Activated T-cell treated with anti-CD3 and anti-CD28 coated beads, Interleukin-2, amount 50 U/mL, for 24 hours (primary cell): Measurements from ENCODE around the gene ACTL6B.

Experiments
- DNase-seq: peaks from one replicate; pipeline ENCODE4 v3.0.0-alpha.2; 2020
- H3K27ac Mint-ChIP-seq: 2 replicates; pipeline ENCODE4 v1.8.0; 2020; ENCODE audit warnings: mild to moderate bottlenecking, mixed read lengths
- H3K27me3 Mint-ChIP-seq: 2 replicates; pipeline ENCODE4 v1.8.0; 2020; ENCODE audit warnings: mixed read lengths
- H3K36me3 Mint-ChIP-seq: 2 replicates; pipeline ENCODE4 v1.8.0; 2020; ENCODE audit warnings: low read depth, mixed read lengths
- H3K4me1 Mint-ChIP-seq: 2 replicates; pipeline ENCODE4 v1.8.0; 2020; ENCODE audit warnings: low read depth, mixed read lengths
- H3K4me3 Mint-ChIP-seq: 2 replicates; pipeline ENCODE4 v1.8.0; 2020; ENCODE audit warnings: mild to moderate bottlenecking, moderate library complexity, mixed read lengths
- H3K9me3 Mint-ChIP-seq: 2 replicates; pipeline ENCODE4 v1.8.0; 2020; ENCODE audit warnings: mixed read lengths

Gene ACTL6B

DNA sequence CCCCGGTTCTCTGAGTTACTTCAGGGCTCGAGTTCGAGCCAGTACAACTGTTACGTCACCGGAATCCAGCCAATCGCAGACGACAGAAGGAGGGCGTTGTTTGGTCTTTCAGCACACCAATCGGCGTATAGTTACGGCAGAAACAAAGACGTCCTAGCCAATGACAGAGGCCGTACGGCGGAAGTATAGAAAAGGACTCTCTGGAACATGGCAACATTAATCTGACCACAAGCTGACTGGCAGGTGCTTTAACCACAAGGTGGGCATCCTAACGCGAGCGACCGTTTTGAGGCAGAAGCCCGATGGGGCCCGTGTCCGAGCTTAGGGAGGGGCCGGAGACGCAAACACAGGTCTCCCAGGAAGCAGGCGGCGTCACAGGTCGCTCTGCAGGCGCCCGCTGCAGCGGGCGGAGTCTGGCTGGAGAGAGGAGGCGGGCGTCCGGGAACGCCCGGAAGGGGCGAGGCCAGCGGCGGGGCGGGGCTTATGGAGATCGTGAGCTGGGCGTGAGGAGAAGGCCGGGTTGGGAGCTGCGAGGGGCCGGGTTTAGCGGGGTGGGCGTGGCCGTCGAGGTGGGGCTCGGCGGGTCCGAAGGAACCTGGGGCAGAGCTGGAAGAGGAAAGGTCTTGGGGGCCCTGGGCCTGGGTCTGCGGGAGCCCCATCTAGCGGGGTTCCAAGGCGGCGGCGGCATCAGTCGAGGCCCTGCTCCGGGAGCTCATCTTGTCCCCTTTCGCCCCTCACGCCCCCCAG, 44.1 kb downstream of the ACTL6B start, which contains the start of gene MOSPD3:
Gene MOSPD3, plus strand, starts transcription at position 558 of the 747 bp plus-strand sequence. CDS start 252 bp downstream, outside the sequence.
- DNase-seq, result peak; percentile 99
- Mint-ChIP-seq H3K36me3 (peaks cover 2% of the 10 kb centered on the region), H3K27me3 (no peaks in the 10 kb centered on the region), H3K27ac (peak within 1 kb of the TSS; percentile 100), H3K4me3 (peak within 1 kb of the TSS; percentile 97), H3K9me3 (no peaks in the 10 kb centered on the region), H3K4me1 (peaks cover 22% of the 10 kb centered on the region)

DNA sequence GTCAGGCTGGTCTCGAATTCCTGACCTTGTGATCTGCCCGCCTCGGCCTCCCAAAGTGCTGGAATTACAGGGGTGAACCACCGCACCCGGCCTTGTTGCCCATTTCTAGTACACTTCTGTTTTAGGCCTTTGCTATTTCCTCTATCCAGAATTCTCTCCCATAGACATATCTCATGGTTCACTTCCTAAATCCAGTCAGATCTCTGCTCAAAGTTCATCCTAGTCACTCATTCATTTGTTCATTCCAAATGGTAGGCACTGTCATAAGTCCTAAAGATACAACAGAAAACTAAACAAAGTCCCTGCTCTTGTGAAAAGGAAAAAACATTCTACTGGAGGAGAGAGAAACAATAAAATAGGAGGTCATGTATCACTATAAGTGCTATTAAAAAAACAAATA, 46.3 kb downstream of the ACTL6B start:
- no peaks in the 10 kb centered on the region for H3K9me3 Mint-ChIP-seq
- H3K4me1 Mint-ChIP-seq, result peaks cover 32% of the 10 kb centered on the region
- DNase-seq, result no peak
- no peak overlapping the region for H3K4me3 Mint-ChIP-seq
- peaks cover 2% of the 10 kb centered on the region for H3K36me3 Mint-ChIP-seq
- no peaks in the 10 kb centered on the region for H3K27me3 Mint-ChIP-seq
- no peak overlapping the region for H3K27ac Mint-ChIP-seq

DNA sequence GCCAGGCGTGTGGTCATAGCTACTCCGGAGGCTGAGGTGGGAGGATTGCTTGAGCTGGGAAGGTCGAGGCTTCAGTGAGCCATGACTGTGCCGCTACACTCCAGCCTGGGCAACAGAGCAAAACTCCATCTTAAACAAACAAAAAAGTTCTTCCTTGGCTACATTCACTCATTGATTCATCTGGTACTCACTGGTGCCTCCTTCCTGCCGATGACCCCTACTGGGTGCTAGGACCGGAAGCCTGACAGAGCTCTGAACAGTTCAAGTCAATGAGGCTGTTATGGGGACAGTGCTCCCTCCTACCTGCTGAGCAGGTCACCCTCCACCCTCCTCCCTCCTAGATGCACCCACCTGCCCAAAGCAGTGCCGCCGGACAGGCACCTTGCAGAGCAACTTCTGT, 49.1 kb downstream of the ACTL6B start:
- Mint-ChIP-seq H3K4me3 (no peak overlapping the region), H3K36me3 (peaks cover 1% of the 10 kb centered on the region), H3K27ac (no peak overlapping the region)

DNA sequence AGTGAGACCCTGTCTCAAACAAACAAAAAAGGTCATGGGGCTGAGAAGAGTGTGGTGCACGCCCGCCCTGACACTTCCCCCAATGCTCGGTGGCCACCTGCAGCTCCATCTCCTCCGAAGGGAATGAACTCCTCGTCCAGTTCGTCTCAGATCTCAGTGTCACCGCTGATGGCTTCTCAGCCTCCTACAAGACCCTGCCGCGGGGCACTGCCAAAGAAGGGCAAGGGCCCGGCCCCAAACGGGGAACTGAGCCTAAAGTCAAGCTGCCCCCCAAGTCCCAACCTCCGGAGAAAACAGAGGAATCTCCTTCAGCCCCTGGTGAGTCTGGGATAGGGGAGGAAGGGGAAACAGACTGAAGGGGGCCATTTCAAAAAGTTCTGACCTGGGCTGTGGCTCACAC, 49.9 kb downstream of the ACTL6B start:
- Mint-ChIP-seq H3K27me3 (no peaks in the 10 kb centered on the region), H3K27ac (no peak overlapping the region), H3K36me3 (no peaks in the 10 kb centered on the region), H3K4me1 (peaks cover 25% of the 10 kb centered on the region), H3K9me3 (no peaks in the 10 kb centered on the region), H3K4me3 (no peak overlapping the region)
- no peak for DNase-seq

More for the DNA sequence above, 49.1 kb downstream of the ACTL6B start:
- no peaks in the 10 kb centered on the region for H3K9me3 Mint-ChIP-seq
- no peak for DNase-seq
- H3K27me3 Mint-ChIP-seq, result no peaks in the 10 kb centered on the region
- peaks cover 27% of the 10 kb centered on the region for H3K4me1 Mint-ChIP-seq

DNA sequence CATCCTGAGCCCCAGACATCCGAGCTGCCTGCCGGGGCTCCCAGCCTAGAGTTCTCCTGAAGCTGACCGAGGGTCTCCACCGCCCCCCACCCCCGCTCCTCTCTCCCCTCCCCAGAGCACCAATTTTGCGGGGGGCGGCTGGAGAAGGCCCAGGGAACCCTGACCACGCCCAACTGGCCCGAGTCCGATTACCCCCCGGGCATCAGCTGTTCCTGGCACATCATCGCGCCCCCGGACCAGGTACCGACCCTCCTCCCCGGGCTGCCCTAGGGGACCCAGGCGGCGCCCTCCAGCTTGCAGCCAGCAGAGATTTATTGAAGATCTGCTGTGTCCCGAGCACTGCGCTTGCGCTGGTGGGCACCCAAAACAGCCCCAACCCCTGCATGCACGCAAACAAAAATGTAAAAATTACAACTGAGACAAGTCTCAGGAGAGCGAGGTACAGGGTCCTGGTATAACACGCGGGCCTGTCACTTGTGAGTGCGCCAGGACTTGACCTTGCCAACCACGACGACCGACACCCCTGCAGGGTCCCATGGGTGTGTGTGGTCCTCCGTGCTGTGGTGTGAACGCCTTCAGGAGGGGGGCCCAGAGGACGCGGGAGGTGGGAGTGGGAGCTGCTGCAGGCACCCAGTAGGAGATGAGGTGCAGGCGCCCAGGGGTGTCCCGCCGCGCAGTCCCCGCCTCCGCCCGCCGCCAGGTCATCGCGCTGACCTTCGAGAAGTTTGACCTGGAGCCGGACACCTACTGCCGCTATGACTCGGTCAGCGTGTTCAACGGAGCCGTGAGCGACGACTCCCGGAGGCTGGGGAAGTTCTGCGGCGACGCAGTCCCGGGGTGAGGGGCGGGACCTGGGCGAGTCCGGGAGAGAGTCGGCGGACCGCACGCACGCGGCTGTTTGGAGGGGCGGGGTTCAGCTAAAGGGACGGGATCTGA, 51.0 kb downstream of the ACTL6B start:
- H3K4me3 Mint-ChIP-seq, result peak overlapping the region; percentile 76
- no peaks in the 10 kb centered on the region for H3K9me3 Mint-ChIP-seq
- peak; percentile 61 for DNase-seq
- H3K27me3 Mint-ChIP-seq, result no peaks in the 10 kb centered on the region
- peaks cover 22% of the 10 kb centered on the region for H3K4me1 Mint-ChIP-seq
- H3K36me3 Mint-ChIP-seq, result no peaks in the 10 kb centered on the region
- H3K27ac Mint-ChIP-seq, result peak overlapping the region; percentile 47

DNA sequence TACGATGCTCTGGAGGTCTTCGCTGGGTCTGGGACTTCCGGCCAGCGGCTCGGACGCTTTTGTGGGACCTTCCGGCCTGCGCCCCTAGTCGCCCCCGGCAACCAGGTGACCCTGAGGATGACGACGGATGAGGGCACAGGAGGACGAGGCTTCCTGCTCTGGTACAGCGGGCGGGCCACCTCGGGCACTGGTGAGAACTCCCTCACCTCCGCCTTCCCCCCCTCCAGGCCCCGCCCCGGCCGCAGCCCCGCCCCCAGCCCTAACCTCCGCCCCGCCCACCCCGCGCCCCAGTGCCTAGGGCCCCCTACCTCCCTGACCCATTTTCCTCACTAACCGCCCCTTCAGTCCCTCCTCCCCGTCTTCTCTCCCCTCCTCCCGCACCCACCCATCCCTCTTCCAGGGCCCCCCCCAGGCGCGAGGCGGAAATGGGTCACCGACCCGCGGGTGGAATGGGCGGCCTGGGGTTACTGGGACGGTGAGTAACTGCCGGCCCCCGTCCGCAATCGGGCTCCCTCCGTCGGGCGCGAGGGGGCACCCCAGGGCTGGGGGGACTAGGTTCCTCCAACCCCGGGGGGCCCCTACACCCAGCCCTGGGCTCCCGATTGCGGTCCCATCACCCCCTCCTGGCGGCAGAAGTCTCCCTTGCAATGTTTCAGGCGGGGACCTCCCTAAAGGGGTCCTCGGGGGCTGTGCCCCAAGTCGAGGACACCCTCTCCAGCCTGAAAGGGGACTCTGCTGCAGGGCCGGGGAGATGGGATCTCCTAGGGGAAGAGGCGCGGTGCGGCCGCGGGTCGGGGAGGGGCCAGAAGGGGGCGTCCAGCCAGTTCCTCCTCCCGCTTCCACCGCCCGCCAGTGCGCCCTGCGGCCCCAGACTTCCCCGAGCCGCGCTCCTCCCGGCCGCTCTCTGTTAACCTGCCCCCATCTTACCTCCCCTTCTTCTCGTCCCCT, 51.9 kb downstream of the ACTL6B start:
- H3K27me3 Mint-ChIP-seq, result no peaks in the 10 kb centered on the region
- H3K36me3 Mint-ChIP-seq, result no peaks in the 10 kb centered on the region
- peaks cover 22% of the 10 kb centered on the region for H3K4me1 Mint-ChIP-seq
- DNase-seq, result peak; percentile 87
- H3K27ac Mint-ChIP-seq, result peak overlapping the region; percentile 77
- peak overlapping the region; percentile 76 for H3K4me3 Mint-ChIP-seq
- H3K9me3 Mint-ChIP-seq, result no peaks in the 10 kb centered on the region

DNA sequence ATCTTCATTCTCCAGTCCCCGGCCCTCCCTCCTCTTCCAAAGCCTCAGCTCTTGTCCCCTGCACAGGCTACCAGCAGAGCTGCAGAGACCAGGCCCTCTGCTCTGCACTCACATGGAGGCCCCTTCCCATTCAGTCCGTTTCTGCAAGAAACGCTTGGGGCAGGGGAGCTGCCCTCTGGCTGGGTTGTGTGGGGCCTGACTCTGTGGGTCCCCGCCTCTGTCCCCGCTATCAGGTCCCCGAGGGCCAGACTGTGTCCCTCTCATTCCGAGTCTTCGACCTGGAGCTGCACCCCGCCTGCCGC, 52.6 kb downstream of the ACTL6B start:
- Mint-ChIP-seq H3K4me1 (peaks cover 22% of the 10 kb centered on the region), H3K27ac (peak overlapping the region; percentile 77), H3K36me3 (no peaks in the 10 kb centered on the region), H3K4me3 (peak overlapping the region; percentile 76), H3K27me3 (no peaks in the 10 kb centered on the region), H3K9me3 (no peaks in the 10 kb centered on the region)
- DNase-seq, result no peak

DNA sequence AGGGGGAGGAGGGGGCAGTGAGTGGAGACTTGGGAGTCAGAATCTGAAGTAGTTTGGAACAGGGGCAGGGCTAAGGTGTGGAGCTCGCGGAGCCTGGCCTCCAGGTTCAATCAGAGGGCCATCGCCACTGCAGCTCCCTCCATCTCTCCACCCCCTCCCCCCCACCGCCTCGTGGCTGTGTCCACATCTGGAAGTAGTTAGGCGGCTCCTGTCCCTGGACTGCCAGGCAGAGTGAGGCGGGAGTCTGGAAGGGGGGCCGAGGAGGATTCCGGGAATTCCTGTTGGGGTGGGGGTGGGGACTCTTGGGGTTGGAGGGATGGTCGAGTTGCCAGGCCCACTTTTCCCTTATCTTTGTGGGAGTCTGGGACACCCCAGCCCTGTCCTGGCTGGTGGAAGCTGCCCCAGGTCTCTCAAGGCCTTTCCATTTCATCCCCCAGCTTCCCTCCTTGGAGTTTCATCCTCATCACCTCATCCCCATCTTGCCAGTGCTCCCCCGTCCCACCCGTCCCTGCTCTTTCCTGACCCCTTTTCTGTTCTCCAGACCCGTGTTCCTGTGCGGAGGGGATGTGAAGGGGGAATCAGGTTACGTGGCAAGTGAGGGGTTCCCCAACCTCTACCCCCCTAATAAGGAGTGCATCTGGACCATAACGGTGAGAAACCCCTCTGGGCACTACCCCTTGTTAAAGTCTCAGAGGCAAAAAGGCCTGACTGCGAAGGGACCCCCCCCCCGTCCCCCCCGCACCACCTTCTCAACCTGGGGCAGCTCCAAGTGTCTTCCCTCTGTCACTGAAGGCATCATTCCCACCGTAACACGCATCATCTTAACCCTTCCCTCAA, 53.1 kb downstream of the ACTL6B start:
- Mint-ChIP-seq H3K27ac (no peak overlapping the region), H3K4me1 (peaks cover 25% of the 10 kb centered on the region), H3K4me3 (peak overlapping the region; percentile 76), H3K9me3 (no peaks in the 10 kb centered on the region), H3K27me3 (no peaks in the 10 kb centered on the region), H3K36me3 (no peaks in the 10 kb centered on the region)
- no peak for DNase-seq

DNA sequence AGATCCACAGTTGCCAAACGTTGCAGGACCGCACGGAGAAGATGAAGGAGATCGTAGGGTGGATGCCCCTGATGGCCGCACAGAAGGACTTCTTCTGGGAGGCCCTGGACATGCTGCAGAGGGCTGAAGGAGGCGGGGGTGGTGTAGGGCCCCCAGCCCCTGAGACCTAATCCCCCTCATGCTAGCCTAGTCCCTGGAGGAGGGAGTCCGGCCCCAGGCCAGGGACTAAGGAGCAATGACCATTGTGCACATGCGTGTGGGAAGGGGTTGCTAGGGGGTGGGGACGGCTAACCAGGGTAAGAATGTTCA, 55.6 kb downstream of the ACTL6B start:
- Mint-ChIP-seq H3K4me3 (no peak overlapping the region), H3K27ac (no peak overlapping the region), H3K9me3 (no peaks in the 10 kb centered on the region), H3K4me1 (peaks cover 22% of the 10 kb centered on the region), H3K27me3 (no peaks in the 10 kb centered on the region), H3K36me3 (no peaks in the 10 kb centered on the region)
- no peak for DNase-seq

DNA sequence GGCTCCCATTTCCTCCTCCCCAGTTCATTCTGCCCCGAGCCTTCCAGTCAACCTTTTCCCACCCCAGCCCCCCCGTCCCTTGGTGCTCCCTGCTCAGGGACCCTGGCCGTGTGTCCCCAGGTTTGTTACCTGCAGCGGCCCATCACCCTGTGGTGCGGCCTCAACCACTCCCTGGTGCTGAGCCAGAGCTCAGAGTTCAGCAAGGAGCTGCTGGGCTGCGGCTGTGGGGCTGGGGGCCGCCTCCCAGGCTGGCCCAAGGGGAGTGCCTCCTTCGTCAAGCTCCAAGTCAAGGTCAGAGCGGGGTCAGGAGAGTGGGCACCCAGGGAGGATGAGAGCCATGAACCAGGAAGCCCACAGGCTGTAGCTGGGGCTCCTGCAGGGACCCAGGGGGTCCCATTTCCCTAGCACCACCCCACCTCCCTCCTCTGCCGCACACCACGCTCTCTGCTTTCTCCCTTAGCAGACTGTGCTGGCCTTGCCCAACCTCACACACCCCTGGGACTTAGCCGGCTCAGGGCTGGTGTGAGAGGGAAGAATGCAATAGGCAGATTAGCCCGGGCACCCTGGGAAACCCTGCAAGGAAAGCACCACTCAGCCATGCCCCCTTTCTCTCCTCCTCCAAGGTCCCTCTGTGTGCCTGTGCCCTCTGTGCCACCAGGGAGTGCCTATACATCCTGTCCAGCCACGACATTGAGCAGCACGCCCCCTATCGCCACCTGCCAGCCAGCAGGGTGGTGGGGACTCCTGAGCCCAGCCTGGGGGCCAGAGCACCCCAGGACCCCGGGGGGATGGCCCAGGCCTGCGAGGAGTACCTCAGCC, 56.1 kb downstream of the ACTL6B start:
- Mint-ChIP-seq H3K36me3 (no peaks in the 10 kb centered on the region), H3K4me3 (no peak overlapping the region), H3K9me3 (no peaks in the 10 kb centered on the region), H3K27ac (no peak overlapping the region), H3K27me3 (no peaks in the 10 kb centered on the region), H3K4me1 (peaks cover 17% of the 10 kb centered on the region)
- no peak for DNase-seq

DNA sequence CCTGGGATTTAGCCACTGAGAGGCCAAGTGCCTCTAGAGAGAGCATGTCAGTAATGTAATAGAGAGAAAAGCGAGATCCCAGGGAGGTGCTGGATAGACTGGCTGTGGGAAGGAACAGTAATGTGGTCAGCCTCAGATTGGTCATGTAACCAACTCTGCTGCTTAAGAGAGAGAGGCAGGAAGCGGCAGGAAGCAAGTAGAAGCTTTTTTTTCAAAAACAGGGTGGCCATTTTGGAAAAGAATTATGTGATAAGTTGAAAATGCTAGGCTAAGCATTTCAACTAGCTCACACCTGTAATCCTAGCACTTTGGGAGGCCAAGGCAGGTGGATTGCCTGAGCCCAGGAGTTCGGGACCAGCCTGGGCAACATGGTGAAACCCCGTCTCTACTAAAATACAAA, 57.8 kb downstream of the ACTL6B start:
- H3K27me3 Mint-ChIP-seq, result no peaks in the 10 kb centered on the region
- no peak overlapping the region for H3K4me3 Mint-ChIP-seq

DNA sequence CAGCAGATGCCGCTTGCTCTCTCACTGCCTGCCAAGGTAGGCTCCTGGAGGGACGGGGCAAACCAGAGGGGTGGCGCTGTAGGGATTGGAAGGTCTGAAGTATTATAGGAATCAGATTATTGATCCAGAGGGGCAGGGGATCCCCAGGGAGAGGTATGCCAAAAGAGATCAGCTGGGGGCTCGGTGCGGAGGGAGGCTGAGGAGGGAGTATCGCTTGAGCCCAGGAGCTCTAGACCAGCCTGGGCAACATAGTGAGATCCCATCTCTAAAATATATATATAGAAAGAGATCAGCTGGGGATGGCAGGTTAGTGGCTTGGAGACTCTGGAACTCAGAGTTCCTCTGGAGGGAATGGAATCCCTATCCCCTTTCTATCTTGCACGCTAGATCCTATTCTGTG, 61.1 kb downstream of the ACTL6B start:
- Mint-ChIP-seq H3K27ac (no peak overlapping the region), H3K9me3 (no peaks in the 10 kb centered on the region), H3K36me3 (no peaks in the 10 kb centered on the region), H3K27me3 (no peaks in the 10 kb centered on the region), H3K4me1 (peaks cover 3% of the 10 kb centered on the region), H3K4me3 (no peak overlapping the region)
- no peak for DNase-seq

More for the DNA sequence above, 57.8 kb downstream of the ACTL6B start:
- Mint-ChIP-seq H3K27ac (no peak overlapping the region), H3K36me3 (no peaks in the 10 kb centered on the region), H3K4me1 (peaks cover 6% of the 10 kb centered on the region), H3K9me3 (no peaks in the 10 kb centered on the region)
- no peak for DNase-seq
